ENCODE measurements around the gene TRAPPC3L.
"Not testable (repeated sequence)": the region's sequence is repeated elsewhere in the genome, so short reads cannot be mapped to it uniquely, and the experiment has no call there.

The TRAPPC3L gene

GRCh38 chr6:116500969-116501433, 44.5 kb downstream of the TRAPPC3L start:
- Histone ChIP-seq H3K36me3 (ENCODE audit: insufficient read depth, insufficient read length, low read length) (no peaks in the 10 kb centered on the region), H3K27me3 (ENCODE audit: insufficient read depth, insufficient read length) (no peaks in the 10 kb centered on the region), H3K9me3 (ENCODE audit: insufficient read depth, low read length) (no peaks in the 10 kb centered on the region), H3K4me3 (ENCODE audit: insufficient read length, low read depth) (no peak overlapping the region), H3K9ac (ENCODE audit: insufficient read length, low read depth) (no peak overlapping the region), H3K4me1 (ENCODE audit: insufficient read depth, insufficient read length) (no peaks in the 10 kb centered on the region)
- no peak for TF ChIP-seq ZNF274 (IDR thresholded peaks at IDR 0.05; ENCODE audit: low read depth, low read length)
- no peak for TF ChIP-seq YY1 (IDR thresholded peaks at IDR 0.05; ENCODE audit: insufficient read depth, insufficient read length)
- no peak for TF ChIP-seq SUZ12 (IDR thresholded peaks at IDR 0.05; ENCODE audit: extremely low read depth, insufficient read depth, insufficient read length)
- DNase-seq (ENCODE audit: low read depth, low spot score): peak; percentile 36

GRCh38 chr6:116497113-116497676, 48.3 kb downstream of the TRAPPC3L start:
- Histone ChIP-seq H3K36me3 (ENCODE audit: insufficient read depth, insufficient read length, low read length) (no peaks in the 10 kb centered on the region), H3K27me3 (ENCODE audit: insufficient read depth, insufficient read length) (no peaks in the 10 kb centered on the region), H3K9ac (ENCODE audit: insufficient read length, low read depth) (no peak overlapping the region), H3K4me1 (ENCODE audit: insufficient read depth, insufficient read length) (no peaks in the 10 kb centered on the region), H3K9me3 (ENCODE audit: insufficient read depth, low read length) (no peaks in the 10 kb centered on the region), H3K4me3 (ENCODE audit: insufficient read length, low read depth) (no peak overlapping the region)
- no peak for DNase-seq (ENCODE audit: low read depth, low spot score)
- TF ChIP-seq ZNF274 (IDR thresholded peaks at IDR 0.05; ENCODE audit: low read depth, low read length): no peak
- TF ChIP-seq SUZ12 (IDR thresholded peaks at IDR 0.05; ENCODE audit: extremely low read depth, insufficient read depth, insufficient read length): no peak
- no peak for TF ChIP-seq YY1 (IDR thresholded peaks at IDR 0.05; ENCODE audit: insufficient read depth, insufficient read length)

DNA sequence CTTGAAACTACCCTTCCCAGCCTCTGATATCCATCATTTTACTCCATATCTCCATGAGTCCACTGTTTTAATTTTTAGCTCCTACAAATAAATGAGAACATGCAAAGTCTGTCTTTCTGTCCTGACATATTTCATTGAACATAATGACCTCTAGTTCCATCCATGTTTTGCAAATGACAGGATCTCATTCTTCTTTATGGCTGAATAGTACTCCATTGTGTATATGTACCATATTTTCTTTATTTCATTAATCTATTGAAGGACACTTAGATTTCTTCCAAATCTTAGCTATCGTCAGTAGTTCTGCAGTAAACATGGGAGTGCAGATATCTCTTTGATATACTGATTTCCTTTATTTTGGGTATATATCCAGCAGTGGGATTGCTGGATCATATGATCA, 50.3 kb downstream of the TRAPPC3L start:
- not testable (repeated sequence) for H3K27me3 ChIP-seq (ENCODE audit: insufficient read depth, insufficient read length); H3K4me3 ChIP-seq (ENCODE audit: insufficient read length, low read depth); H3K9me3 ChIP-seq (ENCODE audit: insufficient read depth, low read length); H3K9ac ChIP-seq (ENCODE audit: insufficient read length, low read depth); DNase-seq (ENCODE audit: low read depth, low spot score); H3K36me3 ChIP-seq (ENCODE audit: insufficient read depth, insufficient read length, low read length); H3K4me1 ChIP-seq (ENCODE audit: insufficient read depth, insufficient read length)

GRCh38 chr6:116492331-116493067, 53.0 kb downstream of the TRAPPC3L start:
- no peak overlapping the region for H3K9ac ChIP-seq (ENCODE audit: insufficient read length, low read depth)
- H3K4me3 ChIP-seq (ENCODE audit: insufficient read length, low read depth): no peak overlapping the region
- TF ChIP-seq ZNF274 (IDR thresholded peaks at IDR 0.05; ENCODE audit: low read depth, low read length) (no peak), YY1 (IDR thresholded peaks at IDR 0.05; ENCODE audit: insufficient read depth, insufficient read length) (no peak), SUZ12 (IDR thresholded peaks at IDR 0.05; ENCODE audit: extremely low read depth, insufficient read depth, insufficient read length) (no peak)
- no peaks in the 10 kb centered on the region for H3K36me3 ChIP-seq (ENCODE audit: insufficient read depth, insufficient read length, low read length)
- no peak for DNase-seq (ENCODE audit: low read depth, low spot score)
- H3K27me3 ChIP-seq (ENCODE audit: insufficient read depth, insufficient read length): no peaks in the 10 kb centered on the region
- H3K9me3 ChIP-seq (ENCODE audit: insufficient read depth, low read length): no peaks in the 10 kb centered on the region
- no peaks in the 10 kb centered on the region for H3K4me1 ChIP-seq (ENCODE audit: insufficient read depth, insufficient read length)

DNA sequence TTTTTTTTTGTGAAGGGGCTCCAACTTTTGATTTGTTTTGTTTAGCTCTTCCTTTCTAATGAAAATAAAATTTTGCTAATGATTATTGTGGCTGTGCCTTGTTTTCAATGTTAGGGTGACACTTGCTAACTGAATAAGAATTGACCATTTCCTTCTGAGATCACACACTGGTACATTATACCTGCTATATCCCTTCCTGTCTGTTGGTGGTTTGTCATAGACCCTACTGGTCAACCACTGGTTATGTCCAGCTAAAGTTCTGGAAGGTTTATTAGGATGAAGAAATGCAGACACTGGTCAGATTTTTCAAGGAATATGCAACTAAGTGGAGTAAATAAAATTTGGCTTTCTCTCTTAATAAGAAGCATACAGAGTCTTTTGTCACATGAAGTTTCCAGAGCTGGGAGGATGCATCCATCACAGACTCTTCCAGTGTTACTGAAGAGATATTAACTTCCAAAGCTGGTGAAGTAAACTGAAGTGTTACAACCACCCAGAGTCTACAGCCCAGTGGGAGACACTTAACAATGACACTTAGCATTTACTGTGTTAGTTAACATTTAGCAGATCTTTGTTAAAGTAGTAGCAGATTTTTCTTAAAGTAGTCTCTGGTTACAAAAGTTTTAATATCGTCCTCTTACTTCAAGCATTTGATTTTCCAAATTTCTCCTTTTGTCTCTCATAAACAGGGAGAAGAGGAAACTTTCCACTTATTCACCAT, 53.7 kb downstream of the TRAPPC3L start:
- no peak for TF ChIP-seq ZNF274 (IDR thresholded peaks at IDR 0.05; ENCODE audit: low read depth, low read length)
- TF ChIP-seq YY1 (IDR thresholded peaks at IDR 0.05; ENCODE audit: insufficient read depth, insufficient read length): no peak
- no peak for TF ChIP-seq SUZ12 (IDR thresholded peaks at IDR 0.05; ENCODE audit: extremely low read depth, insufficient read depth, insufficient read length)
- H3K27me3 ChIP-seq (ENCODE audit: insufficient read depth, insufficient read length): no peaks in the 10 kb centered on the region
- H3K9me3 ChIP-seq (ENCODE audit: insufficient read depth, low read length): no peaks in the 10 kb centered on the region
- DNase-seq (ENCODE audit: low read depth, low spot score): no peak
- no peaks in the 10 kb centered on the region for H3K36me3 ChIP-seq (ENCODE audit: insufficient read depth, insufficient read length, low read length)
- H3K9ac ChIP-seq (ENCODE audit: insufficient read length, low read depth): no peak overlapping the region
- no peaks in the 10 kb centered on the region for H3K4me1 ChIP-seq (ENCODE audit: insufficient read depth, insufficient read length)
- H3K4me3 ChIP-seq (ENCODE audit: insufficient read length, low read depth): no peak overlapping the region

- DNase-seq (ENCODE audit: low read depth, low spot score): no peak
- Histone ChIP-seq H3K9ac (ENCODE audit: insufficient read length, low read depth) (no peak overlapping the region), H3K36me3 (ENCODE audit: insufficient read depth, insufficient read length, low read length) (no peaks in the 10 kb centered on the region), H3K4me3 (ENCODE audit: insufficient read length, low read depth) (no peak overlapping the region), H3K4me1 (ENCODE audit: insufficient read depth, insufficient read length) (no peaks in the 10 kb centered on the region), H3K27me3 (ENCODE audit: insufficient read depth, insufficient read length) (no peaks in the 10 kb centered on the region), H3K9me3 (ENCODE audit: insufficient read depth, low read length) (no peaks in the 10 kb centered on the region)
- TF ChIP-seq YY1 (IDR thresholded peaks at IDR 0.05; ENCODE audit: insufficient read depth, insufficient read length) (no peak), ZNF274 (IDR thresholded peaks at IDR 0.05; ENCODE audit: low read depth, low read length) (no peak), SUZ12 (IDR thresholded peaks at IDR 0.05; ENCODE audit: extremely low read depth, insufficient read depth, insufficient read length) (no peak)
Observed at GRCh38 chr6:116485559-116486184, 59.8 kb downstream of the TRAPPC3L start.

GRCh38 chr6:116483616-116484015, 61.9 kb downstream of the TRAPPC3L start:
- TF ChIP-seq ZNF274 (IDR thresholded peaks at IDR 0.05; ENCODE audit: low read depth, low read length): no peak
- no peak for TF ChIP-seq SUZ12 (IDR thresholded peaks at IDR 0.05; ENCODE audit: extremely low read depth, insufficient read depth, insufficient read length)
- TF ChIP-seq YY1 (IDR thresholded peaks at IDR 0.05; ENCODE audit: insufficient read depth, insufficient read length): no peak
- DNase-seq (ENCODE audit: low read depth, low spot score): no peak
- Histone ChIP-seq H3K4me3 (ENCODE audit: insufficient read length, low read depth) (no peak overlapping the region), H3K9me3 (ENCODE audit: insufficient read depth, low read length) (no peaks in the 10 kb centered on the region), H3K27me3 (ENCODE audit: insufficient read depth, insufficient read length) (no peaks in the 10 kb centered on the region), H3K4me1 (ENCODE audit: insufficient read depth, insufficient read length) (no peaks in the 10 kb centered on the region), H3K36me3 (ENCODE audit: insufficient read depth, insufficient read length, low read length) (no peaks in the 10 kb centered on the region), H3K9ac (ENCODE audit: insufficient read length, low read depth) (no peak overlapping the region)

Measured in NT2/D1 (cell line).